ENCODE results near the gene BCAR1. TPM values are rescaled to one million over a fixed set of nuclear protein-coding genes. Genes with fewer than 3 reads are reported as not detected.

Gene BCAR1
- total and polyA plus RNA-seq, 7 donors, result 21.7 to 82.3 (median 42.9) TPM

DNA sequence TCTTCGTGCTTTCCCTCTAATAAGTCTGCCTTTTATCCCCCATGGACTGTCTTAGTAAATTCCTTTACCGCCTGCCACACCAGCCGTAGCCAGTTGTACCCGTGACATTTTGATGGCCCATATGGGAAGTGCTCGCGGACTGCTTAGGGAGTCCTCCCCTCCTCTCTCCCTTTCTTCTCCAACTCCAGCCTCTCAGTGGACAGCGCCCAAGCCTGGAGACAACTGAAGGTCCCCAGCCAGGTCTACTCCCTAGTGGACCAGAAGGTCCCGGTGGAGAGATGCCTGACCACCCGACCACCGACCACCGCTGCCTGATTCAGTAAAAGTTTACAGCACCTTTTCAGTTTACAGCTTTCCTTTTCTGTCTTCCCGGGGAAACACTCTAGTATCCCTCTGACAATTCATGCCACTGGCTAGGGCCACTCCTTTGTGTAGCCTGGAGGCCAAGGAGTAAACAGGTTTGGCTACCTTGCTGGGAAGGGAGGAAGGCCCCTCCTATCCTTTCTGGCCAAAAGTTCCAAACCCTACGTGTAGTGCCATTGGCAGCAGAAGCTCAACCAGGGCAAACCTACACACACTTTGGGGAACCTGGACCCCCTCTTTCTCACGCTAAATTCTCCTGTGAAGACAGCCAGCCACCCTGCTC lies 62.5 kb downstream of the BCAR1 start:
- Histone ChIP-seq H3K9me3 (no peaks in the 10 kb centered on the region), H3K4me1 (no peaks in the 10 kb centered on the region), H3K4me3 (no peak overlapping the region), H3K27ac (no peak overlapping the region), H3K36me3 (no peaks in the 10 kb centered on the region), H3K27me3 (no peaks in the 10 kb centered on the region)
- TF ChIP-seq, protein P1, sequence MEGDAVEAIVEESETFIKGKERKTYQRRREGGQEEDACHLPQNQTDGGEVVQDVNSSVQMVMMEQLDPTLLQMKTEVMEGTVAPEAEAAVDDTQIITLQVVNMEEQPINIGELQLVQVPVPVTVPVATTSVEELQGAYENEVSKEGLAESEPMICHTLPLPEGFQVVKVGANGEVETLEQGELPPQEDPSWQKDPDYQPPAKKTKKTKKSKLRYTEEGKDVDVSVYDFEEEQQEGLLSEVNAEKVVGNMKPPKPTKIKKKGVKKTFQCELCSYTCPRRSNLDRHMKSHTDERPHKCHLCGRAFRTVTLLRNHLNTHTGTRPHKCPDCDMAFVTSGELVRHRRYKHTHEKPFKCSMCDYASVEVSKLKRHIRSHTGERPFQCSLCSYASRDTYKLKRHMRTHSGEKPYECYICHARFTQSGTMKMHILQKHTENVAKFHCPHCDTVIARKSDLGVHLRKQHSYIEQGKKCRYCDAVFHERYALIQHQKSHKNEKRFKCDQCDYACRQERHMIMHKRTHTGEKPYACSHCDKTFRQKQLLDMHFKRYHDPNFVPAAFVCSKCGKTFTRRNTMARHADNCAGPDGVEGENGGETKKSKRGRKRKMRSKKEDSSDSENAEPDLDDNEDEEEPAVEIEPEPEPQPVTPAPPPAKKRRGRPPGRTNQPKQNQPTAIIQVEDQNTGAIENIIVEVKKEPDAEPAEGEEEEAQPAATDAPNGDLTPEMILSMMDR (IDR thresholded peaks at IDR 0.05), result no peak
- TF ChIP-seq POLR2A (IDR thresholded peaks at IDR 0.05) (no peak), EP300 (IDR thresholded peaks at IDR 0.05) (no peak), POLR2AphosphoS5 (IDR thresholded peaks at IDR 0.05) (no peak)
- 65 to 81% methylated on average over 14 of the region's 14 CpGs for WGBS, 2 donors
- intact Hi-C loops (cut with DNase I), result no loop called here
- no peak for DNase-seq

DNA sequence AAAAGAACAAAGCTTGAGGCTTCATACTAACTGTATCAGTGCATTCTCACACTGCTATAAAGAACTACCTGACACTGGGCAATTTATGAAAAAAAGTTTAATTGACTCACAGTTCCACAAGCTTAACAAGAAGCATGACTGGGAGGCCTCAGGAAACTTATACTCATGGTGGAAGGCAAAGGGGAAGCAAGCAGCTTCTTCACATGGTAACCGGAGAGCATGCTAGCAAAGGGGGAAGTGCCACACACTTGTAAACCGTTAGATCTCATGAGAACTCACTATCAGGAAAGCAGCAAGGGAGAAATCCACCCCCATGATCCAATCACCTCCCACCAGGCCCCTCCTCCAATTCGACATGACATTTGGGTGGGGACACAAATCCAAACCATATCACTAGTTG lies 69.8 kb downstream of the BCAR1 start:
- no peak for DNase-seq
- Histone ChIP-seq H3K27ac (no peak overlapping the region), H3K4me3 (no peak overlapping the region), H3K27me3 (no peaks in the 10 kb centered on the region), H3K4me1 (no peaks in the 10 kb centered on the region), H3K36me3 (no peaks in the 10 kb centered on the region), H3K9me3 (peaks cover 3 to 7% (median 4%) of the 10 kb centered on the region in 4 donors)
- TF ChIP-seq EP300 (IDR thresholded peaks at IDR 0.05), result no peak
- intact Hi-C loops (cut with DNase I), result no loop called here
- WGBS, 2 donors, result 25 to 41% methylated on average over 3 of the region's 3 CpGs

DNA sequence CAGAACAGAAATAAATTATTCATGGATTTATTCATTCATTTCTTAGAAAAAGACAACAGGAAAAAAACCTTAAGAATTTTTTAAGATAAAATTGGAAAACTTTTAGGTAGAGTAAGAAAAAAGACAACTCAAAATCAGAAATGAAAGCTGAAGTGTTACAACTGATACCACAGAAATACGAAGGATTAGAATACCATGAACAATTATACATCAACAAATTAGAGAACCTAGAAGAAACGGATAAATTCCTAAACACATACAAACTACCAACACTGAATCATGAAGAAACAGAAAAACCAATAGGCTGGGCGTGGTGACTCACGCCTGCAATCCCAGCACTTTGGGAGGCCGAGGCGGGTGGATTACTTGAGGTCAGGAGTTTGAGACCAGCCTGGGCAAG lies 72.2 kb downstream of the BCAR1 start:
- 90 to 92% methylated on average over 6 of the region's 6 CpGs for WGBS, 2 donors
- no peak overlapping the region for H3K4me3 ChIP-seq
- intact Hi-C loops (cut with DNase I), result no loop called here

More for the DNA sequence above, 72.2 kb downstream of the BCAR1 start:
- TF ChIP-seq POLR2A (IDR thresholded peaks at IDR 0.05), result no peak
- TF ChIP-seq EP300 (IDR thresholded peaks at IDR 0.05), result no peak
- TF ChIP-seq POLR2AphosphoS5 (IDR thresholded peaks at IDR 0.05), result no peak
- TF ChIP-seq, protein P1 (IDR thresholded peaks at IDR 0.05), result no peak
- DNase-seq, result no peak
- no peaks in the 10 kb centered on the region for H3K27me3 ChIP-seq
- H3K36me3 ChIP-seq, result no peaks in the 10 kb centered on the region
- no peak overlapping the region for H3K27ac ChIP-seq
- H3K4me1 ChIP-seq, result no peaks in the 10 kb centered on the region
- peaks cover 6 to 14% (median 7%) of the 10 kb centered on the region in 4 donors for H3K9me3 ChIP-seq

Small RNAs within 50 kb of the gene (small RNA-seq; reads per million reads assigned to genes)
- gene RNU6-758P, result 0 reads per million in 3 donors

Other genes starting within 250 kb of the BCAR1 start
- 1 to 10 TPM; 2.5 to 7.6 (median 7.3) TPM for gene LDHD, start 134.8 kb downstream of the BCAR1 start, total RNA-seq
- gene LDHD, start 134.8 kb downstream of the BCAR1 start, polyA plus RNA-seq, result 100 to 1,000 TPM in 1 of 3 donors, 10 to 100 TPM in 2; 66.1 to 114 (median 78.0) TPM
- gene ZFP1, start 103.1 kb downstream of the BCAR1 start, total RNA-seq, result 10 to 100 TPM in 3 of 4 donors, 1 to 10 TPM in 1; 9.2 to 17.5 (median 15.4) TPM
- gene ZFP1, start 103.1 kb downstream of the BCAR1 start, polyA plus RNA-seq, result 1 to 10 TPM in 2 of 3 donors, under 1 TPM in 1; 0.60 to 4.0 (median 2.3) TPM
- gene CTRB2, start 44.5 kb downstream of the BCAR1 start, total RNA-seq, result not detected
- 10 to 100 TPM in 1 of 3 donors, under 1 TPM in 1, not detected in 1; 0.42 to 17.4 TPM for gene CTRB2, start 44.5 kb downstream of the BCAR1 start, polyA plus RNA-seq
- gene CTRB1, start 32.6 kb downstream of the BCAR1 start, total RNA-seq, result not detected
- 10 to 100 TPM in 1 of 3 donors, under 1 TPM in 1, not detected in 1; 0.48 to 16.8 TPM for gene CTRB1, start 32.6 kb downstream of the BCAR1 start, polyA plus RNA-seq
- 10 to 100 TPM; 42.1 to 61.1 (median 48.2) TPM for gene CFDP1, start 181.9 kb upstream of the BCAR1 start, total RNA-seq
- 100 to 1,000 TPM; 102 to 382 (median 295) TPM for gene CFDP1, start 181.9 kb upstream of the BCAR1 start, polyA plus RNA-seq
- gene TMEM170A, start 213.1 kb upstream of the BCAR1 start, total RNA-seq, result 10 to 100 TPM; 12.7 to 18.2 (median 15.3) TPM
- 10 to 100 TPM; 13.2 to 24.5 (median 15.9) TPM for gene TMEM170A, start 213.1 kb upstream of the BCAR1 start, polyA plus RNA-seq
- gene CHST6, start 243.8 kb upstream of the BCAR1 start, total RNA-seq, result 1 to 10 TPM in 3 of 4 donors, under 1 TPM in 1; 0.49 to 2.5 (median 1.6) TPM
- 1 to 10 TPM in 1 of 3 donors, under 1 TPM in 2; under 0.01 to 2.2 (median 0.23) TPM for gene CHST6, start 243.8 kb upstream of the BCAR1 start, polyA plus RNA-seq